Hepatocyte (in vitro differentiated cells): ENCODE data around the gene PLD1. TPM values are rescaled to one million over a fixed set of nuclear protein-coding genes. Genes with fewer than 3 reads are reported as not detected.

ENCODE experiments used
- DNase-seq: peaks from one replicate; pipeline ENCODE4 v3.0.0-alpha.2; 2016; ENCODE audit warnings: low spot score
- H2AFZ ChIP-seq: fragments of 200-600 bp; sonication (generic); 2 replicates; pipeline ENCODE4 v1.6.0; 2016; ENCODE audit warnings: antibody characterized with exemption, mild to moderate bottlenecking
- H3K27ac ChIP-seq: fragments of 200-600 bp; sonication (generic); 2 replicates; pipeline ENCODE4 v1.5.1; 2016; ENCODE audit warnings: mild to moderate bottlenecking
- H3K27me3 ChIP-seq: fragments of 200-600 bp; sonication (generic); 2 replicates; pipeline ENCODE4 v1.6.1; 2016
- H3K36me3 ChIP-seq: fragments of 200-600 bp; sonication (generic); replicated peaks from 2 replicates; pipeline ENCODE4 v1.5.1; 2016; ENCODE audit warnings: low read depth; ENCODE audit not compliant: insufficient read depth
- H3K4me1 ChIP-seq: fragments of 200-600 bp; sonication (generic); 2 replicates; pipeline ENCODE4 v1.5.1; 2016; ENCODE audit warnings: mild to moderate bottlenecking, moderate library complexity; ENCODE audit not compliant: insufficient read depth
- H3K4me2 ChIP-seq: fragments of 200-600 bp; sonication (generic); 2 replicates; pipeline ENCODE4 v1.6.0; 2016
- H3K4me3 ChIP-seq: fragments of 200-600 bp; sonication (generic); 2 replicates; pipeline ENCODE4 v1.5.1; 2016; ENCODE audit warnings: mild to moderate bottlenecking
- H3K79me2 ChIP-seq: fragments of 200-600 bp; sonication (generic); 2 replicates; pipeline ENCODE4 v1.6.0; 2017; ENCODE audit warnings: mild to moderate bottlenecking
- H3K9me2 ChIP-seq: fragments of 200-600 bp; sonication (generic); replicated peaks from 2 replicates; pipeline ENCODE4 v1.6.0; 2017; ENCODE audit warnings: mild to moderate bottlenecking; ENCODE audit not compliant: insufficient read depth
- H3K9me3 ChIP-seq: fragments of 200-600 bp; sonication (generic); 2 replicates; pipeline ENCODE4 v1.5.1; 2016; ENCODE audit warnings: low read depth, mild to moderate bottlenecking
- H4K20me1 ChIP-seq: fragments of 200-600 bp; sonication (generic); 2 replicates; pipeline ENCODE4 v1.6.0; 2016; ENCODE audit warnings: mild to moderate bottlenecking; ENCODE audit not compliant: insufficient read depth, poor library complexity, severe bottlenecking
- CTCF ChIP-seq: fragments of 200-600 bp; sonication (generic); IDR thresholded peaks from 2 replicates; pipeline ENCODE4 v1.5.1; 2016; ENCODE audit warnings: antibody characterized with exemption, mild to moderate bottlenecking; ENCODE audit not compliant: poor library complexity
- EZH2 ChIP-seq: fragments of 200-600 bp; sonication (generic); IDR thresholded peaks from 2 replicates; pipeline ENCODE4 v1.6.1; 2016; ENCODE audit warnings: antibody characterized with exemption, mild to moderate bottlenecking, borderline replicate concordance
- EZH2phosphoT487 ChIP-seq: fragments of 200-600 bp; sonication (generic); IDR thresholded peaks from one replicate; pipeline ENCODE4 v1.6.1; 2018; ENCODE audit warnings: antibody characterized with exemption, mild to moderate bottlenecking, low read depth, moderate library complexity; ENCODE audit not compliant: unreplicated experiment, severe bottlenecking
- WGBS: methylation state at CpG from one replicate; pipeline ENCODE4 v1.1.6; 2016; ENCODE audit warnings: low lambda C conversion rate; ENCODE audit errors: missing lambda C conversion rate; 5-methylcytosine and 5-hydroxymethylcytosine counted together
- polyA plus RNA-seq: library from polyadenylated mRNA; unstranded; fragments of >200 nt; fragmentation: Nextera tagmentation; extraction: Ambion mirVana; gene quantifications from 2 replicates; pipeline ENCODE4 v1.2.1, GENCODE V29; 2016
- total RNA-seq: library from RNA; depleted of rRNA; stranded (reverse); fragments of >200 nt; gene quantifications from 2 replicates; pipeline ENCODE4 v1.2.3, GENCODE V29; 2014

Gene PLD1
- total and polyA plus RNA-seq, 2 experiments from 2014 or later, result 29.4 to 71.1 TPM

- H3K4me3 ChIP-seq, result no peak overlapping the region
- no peaks in the 10 kb centered on the region for H4K20me1 ChIP-seq
- no peak for DNase-seq
- no peak overlapping the region for H3K4me2 ChIP-seq
- H3K4me1 ChIP-seq, result no peaks in the 10 kb centered on the region
- no peaks in the 10 kb centered on the region for H3K36me3 ChIP-seq
- no peak overlapping the region for H3K27ac ChIP-seq
- no peaks in the 10 kb centered on the region for H3K27me3 ChIP-seq
- no peaks in the 10 kb centered on the region for H3K9me3 ChIP-seq
- peaks cover 90% of the 10 kb centered on the region for H3K79me2 ChIP-seq
- 82% methylated on average over 5 of the region's 5 CpGs for WGBS
- no peaks in the 10 kb centered on the region for H3K9me2 ChIP-seq
- no peak for TF ChIP-seq EZH2phosphoT487
- no peak for TF ChIP-seq CTCF
- no peak for TF ChIP-seq EZH2
- no peak overlapping the region for H2AFZ ChIP-seq
Measured at GRCh38 chr3:171765511-171765887, 44.8 kb downstream of the PLD1 start.

- TF ChIP-seq EZH2 (no peak), EZH2phosphoT487 (no peak), CTCF (no peak)
- no peaks in the 10 kb centered on the region for H3K4me1 ChIP-seq
- H3K9me3 ChIP-seq, result no peaks in the 10 kb centered on the region
- no peak overlapping the region for H3K4me3 ChIP-seq
- no peaks in the 10 kb centered on the region for H4K20me1 ChIP-seq
- H3K4me2 ChIP-seq, result no peak overlapping the region
- H3K27ac ChIP-seq, result no peak overlapping the region
- no CpG with 5 or more reads among the region's 2 CpGs for WGBS
- no peaks in the 10 kb centered on the region for H3K27me3 ChIP-seq
- no peak for DNase-seq
- no peaks in the 10 kb centered on the region for H3K9me2 ChIP-seq
- no peaks in the 10 kb centered on the region for H3K36me3 ChIP-seq
- H3K79me2 ChIP-seq, result peaks cover 88% of the 10 kb centered on the region
- no peak overlapping the region for H2AFZ ChIP-seq
Measured at GRCh38 chr3:171763392-171763791, 46.9 kb downstream of the PLD1 start.

GRCh38 chr3:171760477-171760876 lies 49.8 kb downstream of the PLD1 start:
- 98% methylated on average over 2 of the region's 2 CpGs for WGBS

More at GRCh38 chr3:171760477-171760876, 49.8 kb downstream of the PLD1 start:
- H2AFZ ChIP-seq, result no peak overlapping the region
- H3K36me3 ChIP-seq, result no peaks in the 10 kb centered on the region
- no peak overlapping the region for H3K4me3 ChIP-seq
- no peak for DNase-seq
- no peaks in the 10 kb centered on the region for H4K20me1 ChIP-seq
- TF ChIP-seq EZH2 (no peak), CTCF (no peak), EZH2phosphoT487 (no peak)
- H3K4me2 ChIP-seq, result no peak overlapping the region
- H3K9me2 ChIP-seq, result no peaks in the 10 kb centered on the region
- H3K27me3 ChIP-seq, result no peaks in the 10 kb centered on the region
- peaks cover 80% of the 10 kb centered on the region for H3K79me2 ChIP-seq
- no peaks in the 10 kb centered on the region for H3K9me3 ChIP-seq
- no peak overlapping the region for H3K27ac ChIP-seq
- H3K4me1 ChIP-seq, result no peaks in the 10 kb centered on the region
